Hepatocyte (in vitro differentiated cells): ENCODE data around the gene ACTG1. TPM values are rescaled to one million over a fixed set of nuclear protein-coding genes. Genes with fewer than 3 reads are reported as not detected.

Source experiments
- DNase-seq: peaks from one replicate; pipeline ENCODE4 v3.0.0-alpha.2; 2016; ENCODE audit warnings: low spot score
- H2AFZ ChIP-seq: fragments of 200-600 bp; sonication (generic); 2 replicates; pipeline ENCODE4 v1.6.0; 2016; ENCODE audit warnings: antibody characterized with exemption, mild to moderate bottlenecking
- H3K27ac ChIP-seq: fragments of 200-600 bp; sonication (generic); 2 replicates; pipeline ENCODE4 v1.5.1; 2016; ENCODE audit warnings: mild to moderate bottlenecking
- H3K27me3 ChIP-seq: fragments of 200-600 bp; sonication (generic); 2 replicates; pipeline ENCODE4 v1.6.1; 2016
- H3K36me3 ChIP-seq: fragments of 200-600 bp; sonication (generic); replicated peaks from 2 replicates; pipeline ENCODE4 v1.5.1; 2016; ENCODE audit warnings: low read depth; ENCODE audit not compliant: insufficient read depth
- H3K4me1 ChIP-seq: fragments of 200-600 bp; sonication (generic); 2 replicates; pipeline ENCODE4 v1.5.1; 2016; ENCODE audit warnings: mild to moderate bottlenecking, moderate library complexity; ENCODE audit not compliant: insufficient read depth
- H3K4me2 ChIP-seq: fragments of 200-600 bp; sonication (generic); 2 replicates; pipeline ENCODE4 v1.6.0; 2016
- H3K4me3 ChIP-seq: fragments of 200-600 bp; sonication (generic); 2 replicates; pipeline ENCODE4 v1.5.1; 2016; ENCODE audit warnings: mild to moderate bottlenecking
- H3K79me2 ChIP-seq: fragments of 200-600 bp; sonication (generic); 2 replicates; pipeline ENCODE4 v1.6.0; 2017; ENCODE audit warnings: mild to moderate bottlenecking
- H3K9me2 ChIP-seq: fragments of 200-600 bp; sonication (generic); replicated peaks from 2 replicates; pipeline ENCODE4 v1.6.0; 2017; ENCODE audit warnings: mild to moderate bottlenecking; ENCODE audit not compliant: insufficient read depth
- H3K9me3 ChIP-seq: fragments of 200-600 bp; sonication (generic); 2 replicates; pipeline ENCODE4 v1.5.1; 2016; ENCODE audit warnings: low read depth, mild to moderate bottlenecking
- H4K20me1 ChIP-seq: fragments of 200-600 bp; sonication (generic); 2 replicates; pipeline ENCODE4 v1.6.0; 2016; ENCODE audit warnings: mild to moderate bottlenecking; ENCODE audit not compliant: insufficient read depth, poor library complexity, severe bottlenecking
- EZH2 ChIP-seq: fragments of 200-600 bp; sonication (generic); IDR thresholded peaks from 2 replicates; pipeline ENCODE4 v1.6.1; 2016; ENCODE audit warnings: antibody characterized with exemption, mild to moderate bottlenecking, borderline replicate concordance
- EZH2phosphoT487 ChIP-seq: fragments of 200-600 bp; sonication (generic); IDR thresholded peaks from one replicate; pipeline ENCODE4 v1.6.1; 2018; ENCODE audit warnings: antibody characterized with exemption, mild to moderate bottlenecking, low read depth, moderate library complexity; ENCODE audit not compliant: unreplicated experiment, severe bottlenecking
- WGBS: methylation state at CpG from one replicate; pipeline ENCODE4 v1.1.6; 2016; ENCODE audit warnings: low lambda C conversion rate; ENCODE audit errors: missing lambda C conversion rate; 5-methylcytosine and 5-hydroxymethylcytosine counted together
- polyA plus RNA-seq: library from polyadenylated mRNA; unstranded; fragments of >200 nt; fragmentation: Nextera tagmentation; extraction: Ambion mirVana; gene quantifications from 2 replicates; pipeline ENCODE4 v1.2.1, GENCODE V29; 2016
- total RNA-seq: library from RNA; depleted of rRNA; stranded (reverse); fragments of >200 nt; gene quantifications from 2 replicates; pipeline ENCODE4 v1.2.3, GENCODE V29; 2014
- TF ChIP-seq, protein P1 (sequence below): fragments of 200-600 bp; sonication (generic); IDR thresholded peaks from 2 replicates; pipeline ENCODE4 v1.5.1; 2016; ENCODE audit warnings: antibody characterized with exemption, mild to moderate bottlenecking; ENCODE audit not compliant: poor library complexity

ACTG1 gene
- total and polyA plus RNA-seq, 2 experiments from 2014 or later = 2,832 to 3,298 TPM

DNA sequence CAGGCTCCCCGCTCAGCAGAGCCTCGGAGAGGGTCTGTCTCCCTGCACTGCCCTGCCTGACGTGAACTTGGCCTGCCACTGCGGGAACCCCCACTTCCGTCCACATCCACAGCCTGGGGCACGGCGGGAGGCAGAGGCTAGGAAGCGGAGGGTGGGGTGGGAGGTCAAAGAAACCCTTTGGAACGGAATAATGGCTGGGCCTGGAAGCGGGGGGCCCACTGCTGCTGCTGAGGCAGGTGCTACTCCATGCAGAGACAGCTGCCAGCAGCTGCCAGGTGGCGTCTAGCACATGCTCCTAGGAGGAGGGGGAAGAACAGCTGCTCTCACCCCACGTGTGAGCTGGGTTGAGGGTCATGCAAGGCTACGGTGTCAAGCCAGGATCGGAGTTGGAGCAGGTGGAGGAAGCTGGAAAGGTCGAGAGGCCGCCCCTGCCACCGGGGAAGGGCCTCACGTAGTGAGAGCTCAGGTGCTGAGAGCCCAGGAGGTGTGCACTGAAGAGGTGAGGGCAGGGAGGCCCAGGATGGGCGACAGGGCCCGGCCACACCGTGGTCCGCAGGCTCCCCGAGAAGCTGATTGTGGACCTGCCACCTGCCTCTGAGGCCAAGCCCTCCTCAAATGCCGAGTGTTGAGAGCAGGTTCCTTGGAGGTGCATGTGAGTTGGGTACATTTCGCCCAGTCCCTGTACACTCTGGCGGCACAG is 25.4 kb upstream of the ACTG1 start:
- peaks cover 9% of the 10 kb centered on the region for H3K4me1 ChIP-seq
- H3K27ac ChIP-seq = no peak overlapping the region
- no peak overlapping the region for H3K4me2 ChIP-seq
- H4K20me1 ChIP-seq = no peaks in the 10 kb centered on the region
- no peak overlapping the region for H2AFZ ChIP-seq
- TF ChIP-seq, protein P1, sequence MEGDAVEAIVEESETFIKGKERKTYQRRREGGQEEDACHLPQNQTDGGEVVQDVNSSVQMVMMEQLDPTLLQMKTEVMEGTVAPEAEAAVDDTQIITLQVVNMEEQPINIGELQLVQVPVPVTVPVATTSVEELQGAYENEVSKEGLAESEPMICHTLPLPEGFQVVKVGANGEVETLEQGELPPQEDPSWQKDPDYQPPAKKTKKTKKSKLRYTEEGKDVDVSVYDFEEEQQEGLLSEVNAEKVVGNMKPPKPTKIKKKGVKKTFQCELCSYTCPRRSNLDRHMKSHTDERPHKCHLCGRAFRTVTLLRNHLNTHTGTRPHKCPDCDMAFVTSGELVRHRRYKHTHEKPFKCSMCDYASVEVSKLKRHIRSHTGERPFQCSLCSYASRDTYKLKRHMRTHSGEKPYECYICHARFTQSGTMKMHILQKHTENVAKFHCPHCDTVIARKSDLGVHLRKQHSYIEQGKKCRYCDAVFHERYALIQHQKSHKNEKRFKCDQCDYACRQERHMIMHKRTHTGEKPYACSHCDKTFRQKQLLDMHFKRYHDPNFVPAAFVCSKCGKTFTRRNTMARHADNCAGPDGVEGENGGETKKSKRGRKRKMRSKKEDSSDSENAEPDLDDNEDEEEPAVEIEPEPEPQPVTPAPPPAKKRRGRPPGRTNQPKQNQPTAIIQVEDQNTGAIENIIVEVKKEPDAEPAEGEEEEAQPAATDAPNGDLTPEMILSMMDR = no peak
- TF ChIP-seq EZH2 (no peak), EZH2phosphoT487 (no peak)
- no peak overlapping the region for H3K4me3 ChIP-seq
- peaks cover 13% of the 10 kb centered on the region for H3K27me3 ChIP-seq
- 73% methylated on average over 26 of the region's 26 CpGs for WGBS
- no peaks in the 10 kb centered on the region for H3K9me2 ChIP-seq
- no peak for DNase-seq
- H3K36me3 ChIP-seq = no peaks in the 10 kb centered on the region
- no peaks in the 10 kb centered on the region for H3K9me3 ChIP-seq
- H3K79me2 ChIP-seq = no peaks in the 10 kb centered on the region

GRCh38 chr17:81537343-81537855 is 24.8 kb upstream of the ACTG1 start:
- Histone ChIP-seq H3K79me2 (no peaks in the 10 kb centered on the region), H3K9me2 (no peaks in the 10 kb centered on the region), H3K4me2 (peak overlapping the region; percentile 67), H3K27me3 (peaks cover 13% of the 10 kb centered on the region), H3K4me3 (no peak overlapping the region), H3K27ac (no peak overlapping the region), H3K4me1 (peaks cover 9% of the 10 kb centered on the region), H3K36me3 (no peaks in the 10 kb centered on the region), H4K20me1 (no peaks in the 10 kb centered on the region), H2AFZ (no peak overlapping the region), H3K9me3 (no peaks in the 10 kb centered on the region)
- WGBS = 16% methylated on average over 10 of the region's 17 CpGs
- TF ChIP-seq, protein P1 = peak; percentile 57
- TF ChIP-seq EZH2phosphoT487 = no peak
- DNase-seq = peak; percentile 65

DNA sequence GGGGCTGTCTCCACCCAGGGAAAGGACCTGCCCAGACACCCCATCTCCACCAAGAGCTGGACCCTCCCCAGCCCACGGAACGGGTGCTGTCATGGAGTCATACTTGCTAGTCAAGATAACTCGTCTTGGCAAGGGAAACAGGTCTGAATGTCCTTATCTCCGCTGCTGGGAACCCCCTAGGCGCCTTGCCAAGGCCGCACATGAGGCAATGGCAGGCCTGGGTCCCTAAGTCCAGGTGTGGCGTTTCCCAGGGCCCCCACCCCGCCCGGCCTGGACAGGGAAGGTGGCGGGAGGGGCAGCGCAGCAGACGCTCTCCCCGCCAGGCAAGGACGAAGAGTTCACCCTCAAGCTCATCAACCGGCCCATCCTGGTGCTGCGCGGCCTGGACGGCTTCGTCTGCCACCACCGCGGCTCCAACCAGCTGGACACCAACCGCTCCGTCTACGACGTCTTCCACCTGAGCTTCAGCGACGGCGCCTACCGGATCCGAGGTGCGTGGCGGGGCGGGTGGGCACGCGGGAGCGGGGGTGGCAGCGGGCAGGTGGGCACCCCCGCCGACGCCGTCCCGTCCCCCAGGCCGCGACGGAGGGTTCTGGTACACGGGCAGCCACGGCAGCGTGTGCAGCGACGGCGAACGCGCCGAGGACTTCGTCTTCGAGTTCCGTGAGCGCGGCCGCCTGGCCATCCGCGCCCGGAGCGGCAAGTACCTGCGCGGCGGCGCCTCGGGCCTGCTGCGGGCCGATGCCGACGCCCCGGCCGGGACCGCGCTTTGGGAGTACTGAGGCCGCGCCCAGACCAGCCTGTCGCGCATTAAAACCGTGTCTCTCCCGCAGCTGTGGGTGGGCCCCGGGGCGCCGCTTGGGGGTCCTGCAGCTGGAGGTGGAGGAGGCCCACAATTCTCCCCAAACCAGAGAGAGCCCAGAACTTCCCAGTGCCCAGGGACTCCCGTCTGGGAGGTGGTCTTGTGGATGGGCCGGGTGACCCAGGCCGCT is 24.0 kb upstream of the ACTG1 start:
- H4K20me1 ChIP-seq = no peaks in the 10 kb centered on the region
- no peak overlapping the region for H3K4me3 ChIP-seq
- no peak for DNase-seq
- peaks cover 13% of the 10 kb centered on the region for H3K27me3 ChIP-seq
- H3K4me2 ChIP-seq = peak overlapping the region; percentile 67
- TF ChIP-seq, protein P1 = no peak
- TF ChIP-seq EZH2phosphoT487 = no peak
- peak; percentile 44 for TF ChIP-seq EZH2
- no peaks in the 10 kb centered on the region for H3K9me2 ChIP-seq
- H3K9me3 ChIP-seq = no peaks in the 10 kb centered on the region
- H3K79me2 ChIP-seq = no peaks in the 10 kb centered on the region
- no peak overlapping the region for H2AFZ ChIP-seq
- 28% methylated on average over 46 of the region's 89 CpGs for WGBS
- no peak overlapping the region for H3K27ac ChIP-seq
- H3K36me3 ChIP-seq = no peaks in the 10 kb centered on the region
- H3K4me1 ChIP-seq = peaks cover 9% of the 10 kb centered on the region
